ENCODE results near the gene LARGE1.

Gene LARGE1

DNA sequence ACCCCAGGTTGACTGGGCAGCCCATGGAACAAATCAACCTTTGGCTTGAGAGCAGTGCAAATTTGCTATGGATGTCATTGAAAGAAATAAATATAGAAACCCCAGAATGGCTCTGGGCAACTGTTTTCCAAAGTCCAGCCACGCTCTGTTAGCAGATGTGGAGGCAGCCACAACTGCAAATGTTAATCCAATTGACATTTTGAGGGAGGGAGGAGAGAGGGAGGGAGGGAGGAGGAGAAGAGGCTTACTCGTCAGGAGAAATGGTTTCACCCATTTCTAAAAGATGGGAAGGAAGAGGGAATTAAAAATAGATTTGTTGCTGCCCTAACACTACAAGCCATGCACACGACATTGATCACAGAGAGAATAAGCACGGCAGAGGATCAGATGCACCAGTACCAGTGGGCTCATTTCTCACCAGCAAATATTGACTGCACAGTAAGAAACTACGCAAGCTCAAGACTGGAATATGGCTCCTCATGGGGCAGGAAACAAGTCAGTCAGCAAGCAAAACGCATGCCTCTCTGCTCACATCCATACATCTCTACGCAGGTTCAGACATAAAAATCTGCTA is 229.1 kb downstream of the LARGE1 start:
- Histone ChIP-seq H3K9me3 (ENCODE audit: control insufficient read depth, insufficient read depth, low read length) (no peaks in the 10 kb centered on the region), H3K9ac (ENCODE audit: low read depth, low read length) (no peak overlapping the region), H3K36me3 (ENCODE audit: insufficient read depth, low read length) (0 out of 2 replicates have a peak, but pooled peaks cover 4% of the 10 kb centered on the region), H3K4me1 (ENCODE audit: insufficient read depth, low read length) (0 out of 2 replicates have a peak, but pooled peaks cover 3% of the 10 kb centered on the region)

DNA sequence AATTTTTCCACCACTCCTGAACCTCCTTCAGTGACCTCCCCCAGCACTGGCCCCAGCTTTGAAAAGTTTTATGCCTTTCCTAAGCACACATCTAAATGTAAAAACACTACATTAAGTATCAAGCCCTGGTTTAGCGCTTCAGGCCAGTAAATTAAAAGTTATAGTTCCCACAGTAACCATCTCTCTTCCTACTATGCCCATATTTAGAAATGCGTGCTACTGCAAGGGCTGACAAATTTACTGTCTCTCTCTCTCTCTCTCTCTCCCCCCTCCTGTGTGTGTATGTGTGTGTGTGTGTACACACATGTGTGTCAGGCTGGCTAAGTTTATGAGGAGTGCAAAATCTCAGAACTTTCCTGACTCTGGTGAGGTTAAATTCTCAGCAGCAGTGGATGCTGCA is 231.4 kb downstream of the LARGE1 start:
- H3K36me3 ChIP-seq (ENCODE audit: insufficient read depth, low read length): peaks cover 4% of the 10 kb centered on the region; the same call in 1 of the 2 replicates
- H3K9ac ChIP-seq (ENCODE audit: low read depth, low read length): no peak overlapping the region
- H3K9me3 ChIP-seq (ENCODE audit: control insufficient read depth, insufficient read depth, low read length): no peaks in the 10 kb centered on the region
- 0 out of 2 replicates have a peak, but pooled peaks cover 3% of the 10 kb centered on the region for H3K4me1 ChIP-seq (ENCODE audit: insufficient read depth, low read length)

DNA sequence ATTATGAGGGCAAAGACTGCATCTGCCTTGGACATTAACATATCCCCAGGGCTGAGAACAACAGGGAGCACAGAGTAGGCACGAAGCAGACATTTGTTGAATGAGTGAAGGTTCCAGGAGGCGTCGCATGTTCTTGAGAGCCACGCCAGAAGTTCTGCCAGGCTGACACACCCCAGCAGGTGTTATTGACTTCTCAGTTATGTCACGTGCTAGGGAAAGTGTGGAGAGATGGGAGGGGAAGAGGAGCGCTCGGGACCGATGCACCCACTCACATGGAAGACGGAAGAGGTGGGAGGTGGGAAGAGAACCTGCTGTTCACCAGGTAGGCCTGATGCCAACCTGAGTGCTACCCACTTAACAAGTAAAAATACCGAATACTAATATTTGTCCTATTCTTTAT is 232.8 kb downstream of the LARGE1 start:
- H3K4me1 ChIP-seq (ENCODE audit: insufficient read depth, low read length): 0 out of 2 replicates have a peak, but pooled peaks cover 3% of the 10 kb centered on the region
- no peak overlapping the region for H3K9ac ChIP-seq (ENCODE audit: low read depth, low read length)
- peaks cover 4% of the 10 kb centered on the region; the same call in 1 of the 2 replicates for H3K36me3 ChIP-seq (ENCODE audit: insufficient read depth, low read length)
- H3K9me3 ChIP-seq (ENCODE audit: control insufficient read depth, insufficient read depth, low read length): no peaks in the 10 kb centered on the region

DNA sequence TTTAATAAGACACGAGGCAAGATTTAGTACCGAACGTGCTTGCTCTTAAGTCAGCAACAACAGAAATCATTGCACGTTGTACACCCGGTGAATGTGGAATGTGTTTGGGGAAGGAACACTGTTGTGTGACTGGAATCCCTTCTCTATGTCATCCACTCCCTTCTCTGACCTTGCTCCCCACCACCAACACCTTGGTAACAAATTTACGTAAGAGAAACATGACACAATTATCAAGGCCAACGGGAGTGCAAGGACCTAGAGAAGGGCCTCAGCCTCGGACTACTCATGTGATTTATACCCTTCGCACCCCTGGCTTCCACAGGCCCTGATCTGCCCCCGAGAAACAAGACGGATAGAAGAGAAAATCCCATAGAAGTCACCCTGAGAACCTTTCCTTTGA is 236.2 kb downstream of the LARGE1 start:
- Histone ChIP-seq H3K9ac (ENCODE audit: low read depth, low read length) (no peak overlapping the region), H3K4me1 (ENCODE audit: insufficient read depth, low read length) (no peaks in the 10 kb centered on the region), H3K9me3 (ENCODE audit: control insufficient read depth, insufficient read depth, low read length) (no peaks in the 10 kb centered on the region), H3K36me3 (ENCODE audit: insufficient read depth, low read length) (no peaks in the 10 kb centered on the region; the same call in 1 of the 2 replicates)

DNA sequence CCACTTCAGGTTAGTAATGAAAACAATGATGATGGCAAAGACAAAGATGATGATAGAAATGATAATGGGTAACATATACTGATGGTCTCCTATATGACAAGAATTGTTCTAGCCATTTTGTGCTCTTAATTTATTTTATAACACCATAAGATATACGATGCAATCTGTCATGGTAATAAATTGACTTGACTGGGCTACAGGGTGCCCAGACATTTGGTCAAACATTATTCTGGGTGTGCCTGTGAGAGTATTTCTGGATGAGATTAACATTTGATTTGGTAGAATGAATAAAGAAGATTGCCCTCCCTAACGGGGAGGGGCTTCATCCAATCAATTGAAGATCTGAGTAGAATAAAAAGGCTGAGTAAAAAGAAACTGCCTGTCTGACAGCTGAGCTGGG is 237.3 kb downstream of the LARGE1 start:
- H3K9ac ChIP-seq (ENCODE audit: low read depth, low read length): no peak overlapping the region
- H3K9me3 ChIP-seq (ENCODE audit: control insufficient read depth, insufficient read depth, low read length): no peaks in the 10 kb centered on the region
- no peaks in the 10 kb centered on the region for H3K4me1 ChIP-seq (ENCODE audit: insufficient read depth, low read length)
- H3K36me3 ChIP-seq (ENCODE audit: insufficient read depth, low read length): no peaks in the 10 kb centered on the region; the same call in 1 of the 2 replicates

DNA sequence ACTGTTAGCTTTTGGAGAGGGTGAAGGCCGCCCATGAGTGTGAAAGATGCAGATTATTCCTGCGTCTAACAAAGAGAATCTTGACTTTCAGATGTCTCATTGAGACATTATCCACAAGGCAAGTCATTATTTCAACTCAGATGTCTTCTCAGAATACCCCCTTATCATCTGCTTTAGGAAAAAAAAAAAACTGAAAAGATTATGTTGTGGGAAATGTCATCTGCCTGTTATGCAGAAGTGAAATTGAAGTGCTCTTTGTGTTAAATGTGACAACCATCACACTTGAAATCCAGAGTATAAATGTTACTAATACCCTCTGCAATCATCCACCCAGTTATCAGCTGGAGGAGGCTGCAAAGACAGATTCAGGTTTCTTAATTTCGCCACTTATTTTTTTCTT is 239.6 kb downstream of the LARGE1 start:
- H3K9ac ChIP-seq (ENCODE audit: low read depth, low read length): no peak overlapping the region
- no peaks in the 10 kb centered on the region for H3K9me3 ChIP-seq (ENCODE audit: control insufficient read depth, insufficient read depth, low read length)
- H3K4me1 ChIP-seq (ENCODE audit: insufficient read depth, low read length): no peaks in the 10 kb centered on the region
- H3K36me3 ChIP-seq (ENCODE audit: insufficient read depth, low read length): no peaks in the 10 kb centered on the region; the same call in 1 of the 2 replicates

DNA sequence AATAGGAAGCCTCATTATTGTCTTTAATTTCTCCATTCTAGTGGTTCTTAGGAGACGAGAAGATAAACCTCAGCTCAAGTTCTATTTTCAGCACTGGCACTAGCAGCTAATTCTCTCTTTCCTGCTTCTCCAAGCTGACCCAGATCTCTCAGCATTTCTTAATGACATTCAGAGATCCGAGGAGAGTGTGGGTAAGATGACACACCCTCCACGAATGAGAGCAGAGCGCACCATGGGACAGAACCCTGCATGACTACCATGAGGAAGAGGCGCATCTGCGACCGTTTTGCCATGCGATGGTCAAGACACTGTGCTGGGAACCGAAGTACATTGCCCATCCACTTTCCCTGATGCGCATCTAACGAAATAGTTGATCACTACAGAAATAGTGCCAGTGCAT is 241.8 kb downstream of the LARGE1 start:
- Histone ChIP-seq H3K4me1 (ENCODE audit: insufficient read depth, low read length) (no peaks in the 10 kb centered on the region; the same call in 1 of the 2 replicates), H3K9ac (ENCODE audit: low read depth, low read length) (no peak overlapping the region), H3K36me3 (ENCODE audit: insufficient read depth, low read length) (no peaks in the 10 kb centered on the region), H3K9me3 (ENCODE audit: control insufficient read depth, insufficient read depth, low read length) (no peaks in the 10 kb centered on the region)

DNA sequence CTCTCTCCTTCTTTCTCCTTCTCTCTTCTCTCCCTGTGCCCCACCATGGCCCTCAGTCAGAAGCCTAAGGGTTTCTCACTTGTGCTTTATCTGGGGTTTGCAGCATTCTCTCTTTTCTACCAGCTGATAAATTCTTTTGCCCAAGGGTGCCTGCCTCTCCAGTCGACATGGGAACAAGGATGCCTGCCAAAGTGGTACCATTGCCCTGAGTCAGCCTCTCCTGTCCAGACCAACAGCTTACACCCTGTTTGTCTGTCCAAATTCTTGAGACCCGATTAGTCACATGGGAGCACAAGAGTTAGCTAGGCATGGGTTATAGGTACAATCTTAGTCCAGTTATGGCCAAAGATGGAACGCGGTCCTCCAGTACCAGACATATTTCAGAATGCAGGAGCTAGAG is 242.7 kb downstream of the LARGE1 start:
- Histone ChIP-seq H3K4me1 (ENCODE audit: insufficient read depth, low read length) (no peaks in the 10 kb centered on the region; the same call in 1 of the 2 replicates), H3K9me3 (ENCODE audit: control insufficient read depth, insufficient read depth, low read length) (no peaks in the 10 kb centered on the region), H3K36me3 (ENCODE audit: insufficient read depth, low read length) (no peaks in the 10 kb centered on the region), H3K9ac (ENCODE audit: low read depth, low read length) (no peak overlapping the region)

DNA sequence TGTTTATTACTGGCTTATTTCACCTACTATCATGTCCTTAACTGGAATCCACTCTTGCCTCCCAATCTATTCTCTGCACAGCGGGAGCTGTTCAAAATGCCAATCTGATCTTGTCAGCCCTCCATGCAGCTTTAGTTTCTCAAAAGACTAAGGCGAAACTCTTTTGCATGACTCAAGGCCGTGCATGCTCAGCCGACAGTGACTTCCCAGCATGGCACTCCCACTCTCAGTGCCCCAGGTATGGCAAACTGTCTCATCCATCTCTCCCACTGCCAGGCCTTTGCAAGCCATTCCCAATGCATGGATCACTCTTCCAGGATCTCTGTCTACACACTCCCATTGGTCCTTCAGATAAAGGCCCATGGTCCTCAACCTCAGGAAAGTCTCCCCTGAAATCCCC is 245.9 kb downstream of the LARGE1 start:
- Histone ChIP-seq H3K9me3 (ENCODE audit: control insufficient read depth, insufficient read depth, low read length) (no peaks in the 10 kb centered on the region), H3K9ac (ENCODE audit: low read depth, low read length) (no peak overlapping the region), H3K4me1 (ENCODE audit: insufficient read depth, low read length) (peaks cover 10% of the 10 kb centered on the region), H3K36me3 (ENCODE audit: insufficient read depth, low read length) (no peaks in the 10 kb centered on the region)

DNA sequence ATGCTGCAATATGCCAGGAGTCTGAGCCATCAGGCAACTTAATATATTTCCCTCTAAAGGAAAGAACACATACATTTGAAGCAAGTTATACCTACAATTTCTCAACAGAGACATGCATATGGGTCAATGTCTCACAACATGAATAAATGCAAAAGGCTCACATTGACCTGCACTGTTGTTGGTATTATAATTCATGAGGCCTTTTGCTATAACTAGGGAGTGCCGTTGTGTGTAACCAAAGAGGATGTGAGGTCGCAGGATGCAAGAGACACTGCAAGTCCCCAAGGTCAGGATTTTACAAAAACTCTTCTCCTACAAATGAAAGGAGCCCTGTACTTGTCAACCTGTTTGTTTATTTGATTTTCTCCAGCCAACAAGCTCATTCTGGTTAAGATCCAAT is 250.5 kb downstream of the LARGE1 start:
- peaks cover 42% of the 10 kb centered on the region for H3K4me1 ChIP-seq (ENCODE audit: insufficient read depth, low read length)
- no peaks in the 10 kb centered on the region for H3K9me3 ChIP-seq (ENCODE audit: control insufficient read depth, insufficient read depth, low read length)
- no peak overlapping the region for H3K9ac ChIP-seq (ENCODE audit: low read depth, low read length)
- no peaks in the 10 kb centered on the region for H3K36me3 ChIP-seq (ENCODE audit: insufficient read depth, low read length)

DNA sequence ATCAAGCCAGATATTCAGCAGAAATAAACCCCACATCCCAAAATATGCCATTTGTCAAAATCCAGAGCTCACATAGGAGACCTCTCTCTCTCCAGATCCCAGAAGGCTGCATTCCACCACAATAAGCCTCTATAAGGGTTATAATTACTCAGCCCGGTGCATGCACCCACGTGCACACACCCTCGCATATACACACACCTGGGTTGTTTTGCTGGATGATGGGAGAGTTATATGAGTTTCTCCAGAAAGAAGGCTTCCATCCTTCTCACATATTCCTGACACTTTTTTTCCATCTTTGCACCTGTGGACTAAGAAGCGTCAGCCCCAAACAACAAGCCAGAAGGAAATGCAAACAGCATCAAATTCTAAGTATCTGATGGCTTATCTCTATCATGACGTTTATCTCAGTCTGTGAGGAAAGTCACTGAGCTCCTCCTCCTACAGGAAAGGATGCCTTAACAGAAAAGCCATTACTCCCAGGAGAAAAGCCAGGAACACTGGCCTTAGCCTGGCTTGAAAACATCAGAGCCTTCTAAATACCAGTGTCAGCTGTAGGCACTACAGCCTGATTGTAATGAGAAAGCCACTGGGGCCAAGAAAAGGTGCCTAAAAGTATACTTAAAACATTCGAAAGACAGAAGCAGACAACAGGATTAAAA is 253.2 kb downstream of the LARGE1 start:
- H3K36me3 ChIP-seq (ENCODE audit: insufficient read depth, low read length): no peaks in the 10 kb centered on the region

DNA sequence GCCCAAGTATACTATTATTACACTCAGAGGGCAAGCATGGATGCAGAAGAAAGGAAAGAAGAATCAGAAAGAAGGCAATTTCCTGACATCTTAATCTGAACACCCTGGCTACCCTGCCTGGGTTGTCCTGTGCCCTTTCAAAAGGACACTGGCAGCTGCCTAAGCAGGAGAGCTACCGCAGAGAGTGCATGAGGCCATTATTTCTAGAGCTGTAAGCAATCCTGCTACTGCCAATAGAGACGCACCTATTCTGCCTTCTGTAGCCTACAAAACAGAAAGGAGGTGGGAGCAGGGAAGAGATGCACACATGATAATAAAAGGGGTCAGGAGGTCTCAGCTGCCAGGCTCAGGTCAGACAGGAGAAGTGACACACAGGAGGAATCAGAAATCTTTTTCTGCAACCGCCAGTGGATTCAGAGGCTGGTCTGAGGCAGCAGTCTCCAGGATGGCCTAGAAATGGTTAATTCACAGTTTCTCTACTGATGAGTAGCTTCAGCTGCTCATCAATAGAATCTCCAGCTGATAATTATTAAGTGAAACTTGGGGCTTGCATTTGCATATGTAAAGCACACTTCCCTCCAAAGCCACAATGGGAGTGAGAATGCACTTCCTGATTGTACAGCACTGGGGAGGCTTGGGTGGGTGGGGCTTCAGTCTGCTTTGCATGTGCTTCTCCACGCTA is 253.9 kb downstream of the LARGE1 start:
- Histone ChIP-seq H3K36me3 (ENCODE audit: insufficient read depth, low read length) (no peaks in the 10 kb centered on the region), H3K9ac (ENCODE audit: low read depth, low read length) (no peak overlapping the region), H3K9me3 (ENCODE audit: control insufficient read depth, insufficient read depth, low read length) (no peaks in the 10 kb centered on the region), H3K4me1 (ENCODE audit: insufficient read depth, low read length) (peaks cover 42% of the 10 kb centered on the region)

More for the DNA sequence above, 253.2 kb downstream of the LARGE1 start:
- Histone ChIP-seq H3K4me1 (ENCODE audit: insufficient read depth, low read length) (peaks cover 42% of the 10 kb centered on the region), H3K9ac (ENCODE audit: low read depth, low read length) (no peak overlapping the region), H3K9me3 (ENCODE audit: control insufficient read depth, insufficient read depth, low read length) (no peaks in the 10 kb centered on the region)

DNA sequence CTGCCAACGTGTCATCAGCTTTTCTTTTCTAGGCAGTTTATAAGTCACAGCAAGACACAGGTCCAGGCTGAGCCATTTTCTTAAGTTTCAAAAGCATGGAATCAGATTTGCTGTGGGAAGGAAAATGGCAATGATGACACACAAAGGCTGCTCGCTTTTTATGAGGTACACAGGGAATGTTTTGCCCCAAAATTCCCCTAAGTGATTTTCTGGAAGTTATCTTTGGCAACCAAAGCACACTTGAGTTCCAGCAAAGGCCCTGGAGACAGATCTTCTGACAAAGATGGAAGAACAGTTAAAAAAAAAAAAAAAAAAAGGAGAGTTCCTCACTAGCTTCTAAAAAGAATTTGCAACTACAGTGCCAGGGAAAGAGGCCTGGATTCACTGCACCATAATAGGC is 260.8 kb downstream of the LARGE1 start:
- H3K36me3 ChIP-seq (ENCODE audit: insufficient read depth, low read length): no peaks in the 10 kb centered on the region
- peaks cover 7% of the 10 kb centered on the region; the same call in 1 of the 2 replicates for H3K4me1 ChIP-seq (ENCODE audit: insufficient read depth, low read length)
- no peak overlapping the region for H3K9ac ChIP-seq (ENCODE audit: low read depth, low read length)
- H3K9me3 ChIP-seq (ENCODE audit: control insufficient read depth, insufficient read depth, low read length): no peaks in the 10 kb centered on the region; the same call in 1 of the 2 replicates

DNA sequence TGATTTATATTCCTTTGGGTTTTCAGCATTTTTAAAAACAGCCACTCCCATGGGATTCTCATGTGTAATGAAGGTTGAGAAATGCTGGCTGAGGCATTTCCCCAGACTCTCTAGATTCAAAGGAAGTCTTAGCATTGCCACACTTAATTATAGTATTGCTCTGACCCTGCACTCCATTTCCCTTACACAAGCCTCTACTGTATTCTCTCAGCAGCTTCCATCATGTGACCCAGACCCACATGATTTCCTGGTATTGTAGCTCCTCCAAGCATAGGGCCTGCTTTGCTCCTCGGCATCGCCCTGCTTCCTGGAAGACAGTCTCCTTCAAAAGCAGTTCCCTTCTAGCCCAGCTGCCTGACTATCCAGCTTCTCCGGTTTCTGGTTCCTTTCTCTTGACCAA is 261.5 kb downstream of the LARGE1 start:
- peaks cover 12% of the 10 kb centered on the region; the same call in 1 of the 2 replicates for H3K4me1 ChIP-seq (ENCODE audit: insufficient read depth, low read length)
- no peaks in the 10 kb centered on the region for H3K36me3 ChIP-seq (ENCODE audit: insufficient read depth, low read length)
- no peak overlapping the region for H3K9ac ChIP-seq (ENCODE audit: low read depth, low read length)
- H3K9me3 ChIP-seq (ENCODE audit: control insufficient read depth, insufficient read depth, low read length): no peaks in the 10 kb centered on the region; the same call in 1 of the 2 replicates

DNA sequence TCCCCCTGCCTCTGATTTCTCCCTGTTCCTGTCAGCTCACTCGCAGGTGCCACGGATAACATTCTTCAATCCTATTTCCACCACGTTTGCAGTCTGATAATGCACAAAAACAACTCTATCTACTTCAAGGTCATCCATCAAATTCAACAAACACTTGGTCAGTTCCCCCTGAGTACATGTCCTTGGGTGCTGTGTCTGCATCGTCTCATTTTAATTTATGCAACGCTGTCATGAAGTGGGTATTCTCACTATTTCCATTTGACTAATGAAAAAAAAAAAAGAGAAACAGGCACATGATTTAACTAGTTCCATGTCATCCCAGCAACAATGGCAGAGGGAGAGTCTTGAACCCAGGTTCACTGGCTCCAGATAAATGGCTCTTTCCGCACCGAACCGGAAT is 262.6 kb downstream of the LARGE1 start:
- Histone ChIP-seq H3K4me1 (ENCODE audit: insufficient read depth, low read length) (peaks cover 18% of the 10 kb centered on the region), H3K9me3 (ENCODE audit: control insufficient read depth, insufficient read depth, low read length) (no peaks in the 10 kb centered on the region; the same call in 1 of the 2 replicates)

More for the DNA sequence above, 262.6 kb downstream of the LARGE1 start:
- no peaks in the 10 kb centered on the region for H3K36me3 ChIP-seq (ENCODE audit: insufficient read depth, low read length)
- no peak overlapping the region for H3K9ac ChIP-seq (ENCODE audit: low read depth, low read length)

All from ES-I3 (cell line).